ENCODE data around the gene CCDC13.

GRCh38 chr3:42815826-42816225, 42.8 kb upstream of the CCDC13 start:
- TF ChIP-seq MXI1 (IDR thresholded peaks at IDR 0.05; ENCODE audit: low read depth, low read length) (no peak), EP300 (IDR thresholded peaks at IDR 0.05; ENCODE audit: borderline replicate concordance in 1 of 2, control insufficient read depth in 1 of 2, low read depth in 2 of 2, low read length in 2 of 2) (no peak), CTCF (IDR thresholded peaks at IDR 0.05 in 2 of 3, conservative IDR thresholded peaks at IDR 0.05 in 1 of 3; ENCODE audit: control insufficient read depth in 2 of 3, extremely low read depth in 1 of 3, insufficient read depth in 1 of 3, low read depth in 3 of 3, low read length in 3 of 3) (no peak), TARDBP (IDR thresholded peaks at IDR 0.05; ENCODE audit: borderline replicate concordance) (no peak), CREB1 (IDR thresholded peaks at IDR 0.05; ENCODE audit: low read depth) (no peak), NBN (IDR thresholded peaks at IDR 0.05) (no peak), EZH2 (IDR thresholded peaks at IDR 0.05; ENCODE audit: borderline replicate concordance, control insufficient read depth, low read depth, low read length) (no peak), MYC (IDR thresholded peaks at IDR 0.05; ENCODE audit: insufficient read depth, insufficient read length, insufficient replicate concordance, low read length, severe bottlenecking) (no peak), YY1 (IDR thresholded peaks at IDR 0.05; ENCODE audit: low read depth, low read length) (no peak), ATF3 (IDR thresholded peaks at IDR 0.05; ENCODE audit: borderline replicate concordance, extremely low read depth, low read depth, low read length) (no peak)

All from GM12878 (cell line).